ENCODE measurements around the gene KIAA1671. TPM values are rescaled to one million over a fixed set of nuclear protein-coding genes. Genes with fewer than 3 reads are reported as not detected.

The KIAA1671 gene
- total and polyA plus RNA-seq, 2 of the 4 experiments (the other 2 are of a cell fraction) = 0.02 TPM; not detected in 1

- intact Hi-C loops (cut with micrococcal nuclease) (no loop called here), dilution Hi-C loops (cut with HindIII; ENCODE audit: low sequenced_read_pairs, unreplicated experiment) (no loop called here), in situ Hi-C loops (cut with MboI; ENCODE audit: low sequenced_read_pairs) (loop anchor here (10.0 kb wide), 1 partner anchor 57 kb away; no protein-coding TSS in a partner anchor)
- H2BK15ac ChIP-seq (ENCODE audit: low read depth, low read length) = no peak overlapping the region
- H2AK5ac ChIP-seq (ENCODE audit: low read depth, low read length) = no peak overlapping the region
- H3K18ac ChIP-seq (ENCODE audit: low read depth, low read length) = no peak overlapping the region
- H2AFZ ChIP-seq (replicated peaks; ENCODE audit: low read length, poor library complexity) = no peak overlapping the region
- no peak overlapping the region for H3K9ac ChIP-seq (ENCODE audit: low read depth, low read length)
- H4K8ac ChIP-seq (ENCODE audit: low read depth in 2 of 2, low read length in 2 of 2) = no peak overlapping the region
- no peak overlapping the region for H3K23ac ChIP-seq (ENCODE audit: low read depth, low read length)
- no peaks in the 10 kb centered on the region for H3K9me1 ChIP-seq (ENCODE audit: insufficient read depth, low read length)
- H3K27ac ChIP-seq (ENCODE audit: insufficient read depth, low read length) = no peak overlapping the region
- no peak overlapping the region for H3K4me2 ChIP-seq (ENCODE audit: low read depth, low read length)
- no peak overlapping the region for H4K5ac ChIP-seq (ENCODE audit: low read depth, low read length)
- no CpG with 5 or more reads among the region's 3 CpGs for WGBS, 2 experiments (ENCODE audit: extremely low coverage in 2 of 2, insufficient read length in 1 of 2)
- no TSS peak for BruUV-seq (replicated peaks)
- no peaks in the 10 kb centered on the region for H3K79me1 ChIP-seq (ENCODE audit: low read depth in 1 of 2, low read length in 2 of 2)
- no peak overlapping the region for H4K91ac ChIP-seq (ENCODE audit: insufficient read depth, low read depth, low read length)
- H3K4me1 ChIP-seq (ENCODE audit: control insufficient read depth, insufficient read depth, low read length) = no peaks in the 10 kb centered on the region
- ATAC-seq (ENCODE audit: low read depth) (no peak), DNase-seq (no peak)
- H2BK120ac ChIP-seq (ENCODE audit: low read depth, low read length) = no peak overlapping the region
- no peak overlapping the region for H3K56ac ChIP-seq (ENCODE audit: extremely low read depth, insufficient read depth, low read length)
- POLR2A ChIA-PET (ENCODE audit: unreplicated experiment) = no interaction called here
- H3K4ac ChIP-seq (ENCODE audit: low read depth, low read length) = no peak overlapping the region
- H3K36me3 ChIP-seq (ENCODE audit: control insufficient read depth, insufficient read depth, low read length) = no peaks in the 10 kb centered on the region
- no peak overlapping the region for H2AK9ac ChIP-seq (replicated peaks; ENCODE audit: low read depth, low read length, poor library complexity)
- no peak overlapping the region for H3K4me3 ChIP-seq (ENCODE audit: insufficient read depth, low read depth, low read length)
- CTCF ChIA-PET = interaction anchor here (0.5 kb wide), 1 partner anchor 1250 kb away, joined by 4 read pairs; no protein-coding TSS in a partner anchor
- no peaks in the 10 kb centered on the region for H4K20me1 ChIP-seq (ENCODE audit: insufficient read depth, low read length)
- no peaks in the 10 kb centered on the region for H3K9me3 ChIP-seq (ENCODE audit: control insufficient read depth, insufficient read depth, low read length)
- no peak overlapping the region for H3K14ac ChIP-seq (replicated peaks; ENCODE audit: low read depth, low read length)
- TF ChIP-seq CHD1 (IDR thresholded peaks at IDR 0.05; ENCODE audit: low read depth, low read length) (no peak), MAZ (IDR thresholded peaks at IDR 0.05; ENCODE audit: borderline replicate concordance, low read depth, low read length) (no peak), RFX5 (IDR thresholded peaks at IDR 0.05; ENCODE audit: low read depth, low read length) (no peak), MXI1 (IDR thresholded peaks at IDR 0.05; ENCODE audit: borderline replicate concordance, low read depth, low read length) (no peak), RCOR1 (IDR thresholded peaks at IDR 0.05; ENCODE audit: insufficient replicate concordance, low read length) (no peak), MAFK (IDR thresholded peaks at IDR 0.05; ENCODE audit: low read depth, low read length) (no peak), POLR2A (IDR thresholded peaks at IDR 0.05; ENCODE audit: low read depth, low read length) (no peak), CTCF (conservative IDR thresholded peaks at IDR 0.05; ENCODE audit: low read depth, low read length) (no peak), BHLHE40 (IDR thresholded peaks at IDR 0.05; ENCODE audit: low read depth, low read length) (no peak), RAD21 (IDR thresholded peaks at IDR 0.05; ENCODE audit: low read length) (no peak)
- no peaks in the 10 kb centered on the region for H3K27me3 ChIP-seq (ENCODE audit: control insufficient read depth, insufficient read depth, low read length)
- H2BK20ac ChIP-seq (ENCODE audit: low read depth, low read length) = no peak overlapping the region
- no peak overlapping the region for H2BK5ac ChIP-seq (ENCODE audit: low read depth, low read length, poor library complexity, severe bottlenecking)
These were observed 129.6 kb downstream of the KIAA1671 start for GRCh38 chr22:25082096-25082495.
